GM12865 (cell line): ENCODE results near the gene ANAPC13.

Source experiments
- DNase-seq: peaks from one replicate; pipeline ENCODE4 v3.0.0; 2010; ENCODE audit warnings: low read depth
- H3K4me3 ChIP-seq: 2 replicates; pipeline ENCODE4 v1.5.1; 2011; ENCODE audit warnings: mild to moderate bottlenecking, low read depth, low read length, control low read depth
- TF ChIP-seq, protein P1 (sequence below): IDR thresholded peaks from 2 replicates; pipeline ENCODE4 v1.5.1; 2011; ENCODE audit warnings: low read length, control low read depth, low read depth, inconsistent platforms; ENCODE audit not compliant: insufficient read depth; ENCODE audit errors: missing control alignments

Gene ANAPC13

GRCh38 chr3:134477002-134477401 lies 8.8 kb downstream of the ANAPC13 start:
- H3K4me3 ChIP-seq: no peak overlapping the region
- DNase-seq: no peak
- TF ChIP-seq, protein P1, sequence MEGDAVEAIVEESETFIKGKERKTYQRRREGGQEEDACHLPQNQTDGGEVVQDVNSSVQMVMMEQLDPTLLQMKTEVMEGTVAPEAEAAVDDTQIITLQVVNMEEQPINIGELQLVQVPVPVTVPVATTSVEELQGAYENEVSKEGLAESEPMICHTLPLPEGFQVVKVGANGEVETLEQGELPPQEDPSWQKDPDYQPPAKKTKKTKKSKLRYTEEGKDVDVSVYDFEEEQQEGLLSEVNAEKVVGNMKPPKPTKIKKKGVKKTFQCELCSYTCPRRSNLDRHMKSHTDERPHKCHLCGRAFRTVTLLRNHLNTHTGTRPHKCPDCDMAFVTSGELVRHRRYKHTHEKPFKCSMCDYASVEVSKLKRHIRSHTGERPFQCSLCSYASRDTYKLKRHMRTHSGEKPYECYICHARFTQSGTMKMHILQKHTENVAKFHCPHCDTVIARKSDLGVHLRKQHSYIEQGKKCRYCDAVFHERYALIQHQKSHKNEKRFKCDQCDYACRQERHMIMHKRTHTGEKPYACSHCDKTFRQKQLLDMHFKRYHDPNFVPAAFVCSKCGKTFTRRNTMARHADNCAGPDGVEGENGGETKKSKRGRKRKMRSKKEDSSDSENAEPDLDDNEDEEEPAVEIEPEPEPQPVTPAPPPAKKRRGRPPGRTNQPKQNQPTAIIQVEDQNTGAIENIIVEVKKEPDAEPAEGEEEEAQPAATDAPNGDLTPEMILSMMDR: no peak

GRCh38 chr3:134476306-134476705 lies 9.5 kb downstream of the ANAPC13 start:
- no peak overlapping the region for H3K4me3 ChIP-seq
- TF ChIP-seq, protein P1: no peak
- no peak for DNase-seq

- no peak for DNase-seq
- H3K4me3 ChIP-seq: no peak overlapping the region
- TF ChIP-seq, protein P1: no peak
Measured at GRCh38 chr3:134474956-134475355, 10.8 kb downstream of the ANAPC13 start.

- peak; percentile 73 for DNase-seq
- no peak overlapping the region for H3K4me3 ChIP-seq
- TF ChIP-seq, protein P1: peak; percentile 58
Measured at GRCh38 chr3:134473868-134474546, 11.8 kb downstream of the ANAPC13 start.

- TF ChIP-seq, protein P1: no peak
- DNase-seq: no peak
- H3K4me3 ChIP-seq: no peak overlapping the region
Measured at GRCh38 chr3:134472831-134473230, 13.0 kb downstream of the ANAPC13 start.

DNA sequence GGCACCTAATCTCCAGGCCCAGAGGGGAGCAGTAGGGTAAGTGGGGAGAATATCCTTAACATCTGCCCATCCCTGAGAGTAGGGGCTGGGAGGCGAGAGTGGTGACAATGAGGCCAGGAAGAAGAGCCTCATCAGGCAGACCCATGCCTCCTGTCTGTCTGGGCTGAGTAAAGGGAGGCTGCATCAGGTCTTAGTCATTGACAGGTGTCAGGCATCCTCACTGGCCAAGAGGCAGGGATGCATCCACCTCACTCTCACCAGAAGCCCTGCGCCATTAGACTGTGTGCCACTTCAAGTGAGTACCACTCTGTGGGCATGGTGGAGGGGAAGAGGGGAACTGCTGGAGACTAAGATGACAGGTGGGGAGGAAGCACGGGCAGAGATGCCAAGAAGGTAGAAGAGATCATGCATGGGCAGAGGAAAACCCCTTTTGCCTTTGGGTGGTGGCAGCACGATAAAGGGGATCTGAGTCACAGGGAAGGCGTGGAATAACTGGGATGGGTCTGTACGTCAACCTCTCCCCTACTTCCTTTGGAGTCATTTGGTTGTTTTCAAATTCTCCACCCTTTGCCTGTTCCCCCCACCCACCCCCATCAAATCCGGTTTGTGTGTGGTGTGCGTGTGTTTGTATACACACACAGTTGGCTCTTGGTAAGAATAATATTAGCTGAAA lies 14.1 kb downstream of the ANAPC13 start:
- TF ChIP-seq, protein P1: no peak
- no peak for DNase-seq
- H3K4me3 ChIP-seq: no peak overlapping the region
